Endothelial cell of hepatic sinusoid (primary cell): ENCODE measurements around the gene ISX.

ENCODE experiments used
- in situ Hi-C: cut with HindIII; loops from 2 replicates; pipeline ENCODE4 v1.10.0; 2017; ENCODE audit warnings: low sequenced_read_pairs

ISX gene

DNA sequence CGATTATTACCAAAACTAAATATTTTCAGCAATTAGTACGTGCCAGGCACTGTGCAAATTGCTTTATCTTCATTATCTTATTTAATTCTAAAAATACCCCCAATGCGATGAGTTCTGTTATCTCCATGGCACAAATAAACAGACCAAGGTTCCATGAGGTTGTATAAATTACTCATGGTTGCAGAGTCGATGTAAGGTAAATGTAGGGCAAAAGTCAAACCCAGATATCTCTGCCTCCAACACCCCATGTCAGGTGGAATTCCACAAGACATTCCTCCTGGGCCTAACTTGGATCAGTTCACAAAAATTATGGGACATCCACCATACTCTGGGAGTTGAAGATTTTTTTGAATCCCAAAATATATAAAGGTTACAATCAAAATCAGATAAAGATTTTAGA is 43.7 kb downstream of the ISX start:
- in situ Hi-C loops = no loop called here

DNA sequence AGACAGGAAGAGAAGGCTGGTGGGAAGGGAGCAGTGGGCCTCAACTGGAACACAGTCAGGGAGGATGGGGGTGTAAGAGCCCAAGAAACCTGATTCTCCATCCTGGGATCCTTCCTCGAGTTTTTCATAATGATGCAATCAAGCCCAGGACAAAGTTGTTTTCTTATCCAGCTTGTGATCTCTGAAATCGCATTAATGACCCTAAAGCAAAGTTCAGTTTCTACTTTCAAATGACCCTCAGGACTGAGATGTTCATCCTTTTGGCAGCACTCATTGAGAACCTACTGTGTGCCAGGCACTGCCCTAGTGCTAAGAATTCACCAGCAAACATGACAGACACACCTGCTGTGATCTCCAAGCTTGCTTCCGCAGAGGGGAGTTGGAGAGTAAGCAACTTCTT is 45.3 kb downstream of the ISX start:
- in situ Hi-C loops = no loop called here

GRCh38 chr22:35113341-35113740 is 47.4 kb downstream of the ISX start:
- in situ Hi-C loops = no loop called here

GRCh38 chr22:35114131-35114980 is 48.4 kb downstream of the ISX start:
- in situ Hi-C loops = no loop called here

DNA sequence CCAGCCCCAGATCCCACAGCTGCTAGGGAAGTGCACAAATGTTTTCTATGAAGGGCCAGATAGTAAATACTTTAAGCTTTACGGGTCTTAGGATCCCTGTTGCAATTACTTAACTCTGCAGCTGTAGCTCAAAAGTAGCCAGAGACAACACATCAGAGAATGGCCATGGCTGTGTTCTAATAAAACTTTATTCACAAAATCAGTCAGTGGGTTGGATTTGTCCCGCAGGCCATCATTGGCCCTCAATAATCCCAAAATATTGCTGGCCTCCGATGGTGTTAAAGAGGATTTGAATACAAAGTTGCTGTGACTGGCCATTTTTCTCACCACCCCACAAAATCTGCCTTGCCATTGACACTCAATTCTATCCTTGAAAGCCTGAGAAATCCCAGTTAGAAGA is 49.6 kb downstream of the ISX start:
- in situ Hi-C loops = no loop called here

DNA sequence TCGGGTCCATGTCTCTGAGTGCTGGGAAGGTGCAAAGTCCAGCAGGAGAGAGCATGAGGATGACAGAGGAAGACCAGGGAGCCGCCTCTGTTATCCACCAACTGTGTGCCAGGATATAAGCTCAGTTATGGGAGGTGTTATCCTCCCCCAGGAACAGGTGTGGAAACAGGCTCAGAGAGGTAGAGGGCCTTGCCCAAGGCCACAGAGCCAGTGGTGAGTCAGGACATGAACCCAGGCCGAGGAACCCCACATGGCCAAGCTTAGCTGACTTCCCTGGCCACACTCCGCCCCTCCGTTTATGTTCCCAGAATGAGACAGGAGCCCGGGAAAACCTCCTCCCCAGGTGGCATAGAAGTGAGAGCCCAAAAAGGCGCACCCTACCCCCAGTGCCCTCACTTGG is 50.3 kb downstream of the ISX start:
- in situ Hi-C loops = no loop called here

- in situ Hi-C loops = no loop called here
Observed at GRCh38 chr22:35116817-35117216, 50.9 kb downstream of the ISX start.

- in situ Hi-C loops = no loop called here
Observed at GRCh38 chr22:35119494-35119893, 53.5 kb downstream of the ISX start.

DNA sequence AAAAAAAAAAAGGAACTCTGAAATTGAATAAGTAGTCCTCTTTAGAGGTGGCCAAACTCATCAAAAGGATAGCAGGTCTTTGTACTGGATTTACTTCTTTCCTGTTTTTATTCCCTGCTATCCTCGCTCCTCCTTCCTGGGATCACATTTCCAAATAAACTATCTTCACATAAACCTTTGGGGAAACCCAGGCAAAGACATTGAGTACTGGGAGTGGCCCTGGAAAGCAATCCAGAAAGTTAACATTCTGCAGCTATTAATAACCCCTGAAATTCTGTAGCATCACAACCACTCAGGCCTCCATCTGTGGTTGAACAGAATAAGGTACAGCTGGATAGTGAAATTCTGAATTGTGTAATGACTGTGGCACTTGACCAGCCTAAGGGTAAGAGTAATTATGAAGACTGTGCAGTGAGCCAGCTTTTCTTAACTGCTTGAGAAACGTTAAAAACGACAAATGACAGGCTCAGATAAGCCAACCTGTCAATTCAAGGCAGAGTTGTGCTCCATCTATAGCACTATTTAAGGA is 58.8 kb downstream of the ISX start:
- in situ Hi-C loops = no loop called here

DNA sequence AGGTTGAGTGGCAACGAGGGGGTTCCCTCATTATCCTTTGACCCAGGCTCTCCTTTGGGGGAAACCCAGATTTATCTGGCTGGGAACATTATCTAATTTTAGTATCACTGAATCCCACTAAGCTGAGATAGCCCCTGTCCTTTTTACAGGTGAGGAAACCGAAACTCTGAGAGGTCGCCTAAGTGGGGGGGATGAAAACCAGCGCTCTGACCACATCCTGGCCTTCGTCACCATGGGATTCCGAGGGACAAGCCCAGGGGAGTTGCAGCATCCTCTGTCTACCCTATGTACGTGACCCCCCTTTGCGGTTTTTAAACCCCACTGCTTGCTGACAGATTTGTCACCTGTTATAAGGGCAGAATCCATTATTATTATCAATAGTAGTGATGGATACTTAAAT is 61.0 kb downstream of the ISX start:
- in situ Hi-C loops = no loop called here

DNA sequence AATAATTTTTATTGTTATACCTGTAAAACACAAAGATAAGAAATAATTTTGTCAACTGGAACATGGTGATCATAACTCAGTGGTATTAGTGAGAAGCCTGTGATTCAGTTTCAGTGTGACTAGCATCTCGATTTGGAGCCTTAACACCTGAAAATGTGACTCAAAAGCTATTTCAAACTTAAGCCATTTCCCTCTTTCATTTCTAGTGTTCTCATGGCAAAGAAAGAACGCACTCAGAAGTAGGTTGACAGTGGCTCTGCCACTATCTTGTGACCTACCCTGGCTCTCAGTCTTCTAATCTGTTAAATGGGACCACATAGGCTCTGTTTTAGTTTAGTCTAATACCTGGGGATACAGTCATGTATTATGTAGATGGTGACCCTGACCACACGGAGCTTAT is 62.7 kb downstream of the ISX start:
- in situ Hi-C loops = no loop called here

DNA sequence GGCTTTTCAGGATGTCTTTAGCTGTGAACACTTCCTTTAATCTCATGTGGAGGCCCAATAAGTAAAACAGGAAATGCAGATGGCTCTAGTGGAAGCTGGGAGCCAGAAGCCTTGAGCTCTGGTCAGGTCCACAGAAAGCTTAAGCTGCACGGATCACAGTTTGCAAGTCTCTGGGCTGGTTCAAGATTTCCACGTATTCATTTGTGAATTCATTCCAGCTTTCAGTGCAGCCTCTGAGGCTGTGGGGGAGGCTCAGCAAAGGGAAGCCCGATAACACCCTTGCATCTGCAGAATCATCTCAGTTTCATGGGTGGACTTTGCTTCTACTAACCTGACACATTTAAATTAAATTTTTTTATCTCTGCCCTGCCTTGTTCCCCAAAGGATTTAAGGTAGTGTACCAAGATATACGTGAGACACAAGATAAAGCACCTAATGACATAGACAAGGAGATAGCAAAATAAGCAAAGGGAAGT is 65.6 kb downstream of the ISX start:
- in situ Hi-C loops = no loop called here

DNA sequence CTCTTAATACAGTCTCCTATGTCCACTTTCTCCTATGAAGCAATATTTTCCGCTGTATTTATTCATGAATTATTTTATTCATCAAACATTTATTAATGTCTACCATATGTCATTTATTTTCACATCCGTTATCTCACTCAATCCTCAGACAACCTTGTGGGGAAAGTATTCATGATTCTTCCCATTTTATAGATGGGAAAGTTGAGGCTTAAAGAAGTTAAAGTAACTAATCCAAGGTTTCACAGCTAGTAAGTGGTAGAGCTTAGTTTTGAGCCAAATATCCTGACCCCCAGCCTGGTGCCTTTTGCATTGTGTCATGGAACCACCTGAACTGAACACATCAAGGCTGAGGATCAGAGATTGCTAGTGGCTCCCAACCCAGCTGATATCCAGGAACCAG is 66.6 kb downstream of the ISX start:
- in situ Hi-C loops = no loop called here

DNA sequence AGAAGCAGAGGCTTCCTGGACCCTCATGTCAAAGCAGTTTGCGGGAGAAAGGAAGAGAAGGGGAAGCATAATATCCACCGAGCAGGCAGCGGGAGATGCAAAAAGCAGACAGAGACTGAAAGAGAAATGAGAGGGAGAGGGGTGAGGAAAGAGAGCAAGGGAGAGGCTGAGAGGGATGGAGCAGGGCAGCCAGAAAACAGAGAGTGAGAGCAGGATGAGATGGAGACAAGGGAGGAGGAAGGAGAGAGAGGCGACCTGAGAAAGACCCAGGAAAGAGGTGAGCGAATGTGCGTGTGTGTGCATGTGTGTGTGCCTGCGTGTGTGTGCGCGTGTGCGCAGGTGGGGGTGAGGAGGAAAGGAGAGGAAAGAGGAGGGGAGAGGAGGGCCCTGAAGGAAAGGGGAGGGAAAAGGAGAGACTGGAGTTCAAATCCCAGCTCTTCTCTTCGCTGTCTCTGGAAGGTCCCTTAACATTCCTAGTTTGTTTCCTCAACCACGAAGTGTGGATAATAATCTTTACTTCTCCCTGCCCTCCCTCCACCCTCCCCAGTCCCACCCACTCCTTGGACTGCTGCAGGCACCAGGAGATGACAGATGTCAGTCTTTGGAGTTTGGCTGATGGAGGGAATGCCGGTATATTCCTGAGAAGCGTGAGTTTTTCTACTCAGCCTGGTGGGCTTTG is 67.9 kb downstream of the ISX start:
- in situ Hi-C loops = no loop called here

DNA sequence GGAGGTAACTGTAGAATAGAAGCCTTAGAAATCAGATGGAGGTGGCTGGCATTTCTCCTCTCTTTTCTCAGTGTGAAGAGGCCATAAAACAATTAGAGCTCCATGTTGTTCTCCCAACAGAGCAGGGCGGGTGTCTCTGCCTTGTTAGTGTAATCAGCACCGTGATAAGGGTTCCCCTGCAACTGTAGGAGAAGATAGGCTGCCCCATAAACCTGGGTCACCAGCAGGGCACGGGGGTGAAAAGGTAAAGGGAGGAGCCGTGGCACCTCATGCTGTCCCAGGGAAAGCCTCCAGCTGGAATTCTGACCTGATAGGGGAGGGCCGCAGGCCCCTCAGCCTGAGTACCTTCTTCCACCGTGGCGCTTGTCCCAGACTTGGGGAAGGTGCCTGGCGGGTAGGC is 68.7 kb downstream of the ISX start:
- in situ Hi-C loops = no loop called here

DNA sequence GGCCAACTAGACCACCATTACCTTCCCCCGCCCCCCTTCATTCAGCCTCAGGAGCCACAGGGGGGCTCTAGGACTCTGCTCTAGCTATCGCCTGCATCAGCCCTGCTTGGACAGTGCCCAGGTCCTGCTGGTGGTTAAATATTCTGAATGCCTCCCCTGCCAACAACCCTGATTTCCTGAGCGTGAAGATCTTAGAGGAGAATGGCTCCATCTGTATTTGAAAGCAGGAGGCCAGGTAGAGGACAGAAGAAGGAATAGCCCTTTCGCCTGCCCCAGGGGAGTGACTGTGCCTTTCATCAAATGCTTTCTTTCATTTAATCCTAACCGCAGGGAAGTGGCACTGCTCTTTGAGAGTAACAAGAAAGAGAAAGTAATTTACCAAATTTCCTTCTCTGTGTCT is 69.2 kb downstream of the ISX start:
- in situ Hi-C loops = no loop called here
